GM23338 (cell line): Measurements from ENCODE around the gene COL18A1. TPM values are rescaled to one million over a fixed set of nuclear protein-coding genes. Genes with fewer than 3 reads are reported as not detected.

ENCODE experiments used
- ATAC-seq: fragments of 200-7000 bp; cut with Tn5 transposase; 3 replicates; pipeline ENCODE4 v1.9.1; 2020
- DNase-seq: peaks from one replicate; pipeline ENCODE4 v3.0.0-alpha.2; 2015; ENCODE audit warnings: low spot score
- H2AFZ ChIP-seq: fragments of 200-600 bp; sonication (generic); 2 replicates; pipeline ENCODE4 v1.8.0; 2016; ENCODE audit warnings: antibody characterized with exemption, mild to moderate bottlenecking, moderate library complexity
- H3F3A ChIP-seq: fragments of 200-600 bp; sonication (generic); replicated peaks from 2 replicates; pipeline ENCODE4 v1.8.0; 2017; ENCODE audit warnings: antibody characterized with exemption, mixed run types, low read depth
- H3K27ac ChIP-seq: fragments of 200-600 bp; sonication (generic); 2 replicates; pipeline ENCODE4 v1.6.1; 2016; ENCODE audit warnings: low read depth
- H3K27me3 ChIP-seq: fragments of 200-600 bp; sonication (generic); 2 replicates; pipeline ENCODE4 v1.8.0; 2016; ENCODE audit warnings: mild to moderate bottlenecking, mixed run types, moderate library complexity; ENCODE audit not compliant: insufficient read depth
- H3K36me3 ChIP-seq: fragments of 200-600 bp; sonication (generic); 2 replicates; pipeline ENCODE4 v1.8.0; 2016; ENCODE audit warnings: mild to moderate bottlenecking; ENCODE audit not compliant: insufficient read depth
- H3K4me1 ChIP-seq: fragments of 200-600 bp; sonication (generic); 2 replicates; pipeline ENCODE4 v1.8.0; 2016; ENCODE audit warnings: mild to moderate bottlenecking, moderate library complexity; ENCODE audit not compliant: insufficient read depth
- H3K4me2 ChIP-seq: fragments of 200-600 bp; sonication (generic); 2 replicates; pipeline ENCODE4 v1.7.1; 2017; ENCODE audit warnings: mixed run types
- H3K4me3 ChIP-seq: fragments of 200-600 bp; sonication (generic); 2 replicates; pipeline ENCODE4 v1.6.1; 2016; ENCODE audit warnings: mixed run types
- H3K79me2 ChIP-seq: fragments of 200-600 bp; sonication (generic); replicated peaks from 2 replicates; pipeline ENCODE4 v1.8.0; 2017; ENCODE audit warnings: mild to moderate bottlenecking; ENCODE audit not compliant: insufficient read depth
- H3K9me2 ChIP-seq: fragments of 200-600 bp; sonication (generic); 2 replicates; pipeline ENCODE4 v1.8.0; 2017; ENCODE audit not compliant: insufficient read depth
- H4K20me1 ChIP-seq: fragments of 200-600 bp; sonication (generic); replicated peaks from 2 replicates; pipeline ENCODE4 v1.8.0; 2017; ENCODE audit warnings: mild to moderate bottlenecking; ENCODE audit not compliant: insufficient read depth
- H3K27ac Mint-ChIP-seq: 2 replicates; pipeline ENCODE4 v1.8.0; 2020; ENCODE audit warnings: inconsistent platforms, mild to moderate bottlenecking, moderate library complexity, mixed read lengths
- H3K27me3 Mint-ChIP-seq: 3 replicates; pipeline ENCODE4 v1.8.0; 2022; ENCODE audit warnings: low read depth, mild to moderate bottlenecking, moderate library complexity, mixed read lengths, inconsistent platforms; ENCODE audit not compliant: insufficient read depth, poor library complexity
- H3K36me3 Mint-ChIP-seq: 3 replicates; pipeline ENCODE4 v1.8.0; 2021; ENCODE audit warnings: low read depth, mild to moderate bottlenecking, inconsistent platforms, moderate library complexity, mixed read lengths
- H3K4me1 Mint-ChIP-seq: 3 replicates; pipeline ENCODE4 v1.8.0; 2020; ENCODE audit warnings: mild to moderate bottlenecking, inconsistent platforms, mixed read lengths
- H3K4me3 Mint-ChIP-seq: 3 replicates; pipeline ENCODE4 v1.8.0; 2021; ENCODE audit warnings: moderate library complexity, mild to moderate bottlenecking, inconsistent platforms, mixed read lengths
- H3K9me3 Mint-ChIP-seq: 3 replicates; pipeline ENCODE4 v1.8.0; 2020; ENCODE audit warnings: moderate library complexity, mild to moderate bottlenecking, inconsistent platforms, mixed read lengths
- CREB1 ChIP-seq: fragments of 250-450 bp; sonication (Bioruptor Pico); IDR thresholded peaks from 2 replicates; pipeline ENCODE4 v1.5.0; 2020; ENCODE audit warnings: low read depth, mild to moderate bottlenecking, moderate library complexity
- EZH2 ChIP-seq: fragments of 200-600 bp; sonication (generic); IDR thresholded peaks from one replicate; pipeline ENCODE4 v1.8.0; 2017; ENCODE audit warnings: antibody characterized with exemption, mild to moderate bottlenecking, low read depth; ENCODE audit not compliant: unreplicated experiment
- EZH2phosphoT487 ChIP-seq: fragments of 200-600 bp; sonication (generic); IDR thresholded peaks from one replicate; pipeline ENCODE4 v1.8.1; 2018; ENCODE audit warnings: antibody characterized with exemption; ENCODE audit not compliant: unreplicated experiment
- JUNB ChIP-seq: IDR thresholded peaks from one replicate; pipeline ENCODE4 v1.6.1; 2016; ENCODE audit warnings: antibody characterized with exemption; ENCODE audit not compliant: unreplicated experiment
- NANOG ChIP-seq: IDR thresholded peaks from 2 replicates; pipeline ENCODE4 v1.6.1; 2016; ENCODE audit warnings: antibody characterized with exemption, borderline replicate concordance
- POLR2AphosphoS5 ChIP-seq: IDR thresholded peaks from 2 replicates; pipeline ENCODE4 v1.6.1; 2016; ENCODE audit warnings: antibody characterized with exemption, low read depth
- REST ChIP-seq: IDR thresholded peaks from one replicate; pipeline ENCODE4 v1.6.1; 2018; ENCODE audit warnings: antibody characterized with exemption; ENCODE audit not compliant: unreplicated experiment
- STAT1 ChIP-seq: IDR thresholded peaks from one replicate; pipeline ENCODE4 v1.6.1; 2016; ENCODE audit warnings: antibody characterized with exemption; ENCODE audit not compliant: unreplicated experiment
- ZNF114 ChIP-seq: fragments of 250-450 bp; sonication (Bioruptor Pico); IDR thresholded peaks from 2 replicates; pipeline ENCODE4 v1.5.0; 2020; ENCODE audit warnings: mild to moderate bottlenecking, moderate library complexity
- ZNF331 ChIP-seq: fragments of 250-450 bp; sonication (Bioruptor Pico); IDR thresholded peaks from 2 replicates; pipeline ENCODE4 v1.5.0; 2020; ENCODE audit warnings: low read depth, mild to moderate bottlenecking, moderate library complexity
- polyA plus RNA-seq: library from polyadenylated mRNA; unstranded; fragments of >200 nt; fragmentation: Nextera tagmentation; extraction: Ambion mirVana; gene quantifications from 2 replicates; pipeline ENCODE4 v1.2.1, GENCODE V29; 2016
- total RNA-seq: library from RNA; depleted of rRNA; stranded (reverse); fragments of >200 nt; shearing (Covaris generic); gene quantifications from 2 replicates; pipeline ENCODE4 v1.2.3, GENCODE V29; 2014
- TF ChIP-seq, protein P1 (sequence below), 2 experiments: fragments of 200-600 bp in 1 of 2; sonication (generic) in 1 of 2; conservative IDR thresholded peaks; 2 replicates each; pipeline versions ENCODE4 v1.5.1 to v1.6.1; 2016 to 2017; ENCODE audit warnings: antibody characterized with exemption in 2 of 2, low read depth in 2 of 2, mild to moderate bottlenecking in 2 of 2, moderate library complexity in 1 of 2
- TF ChIP-seq, protein P2 (sequence below): fragments of 250-450 bp; sonication (Bioruptor Pico); IDR thresholded peaks from 2 replicates; pipeline ENCODE4 v1.5.0; 2020; ENCODE audit warnings: mild to moderate bottlenecking, moderate library complexity
- TF ChIP-seq, protein P3 (sequence below): IDR thresholded peaks from 2 replicates; pipeline ENCODE4 v1.6.1; 2016; ENCODE audit warnings: antibody characterized with exemption

The COL18A1 gene
- total and polyA plus RNA-seq, 2 experiments from 2014 or later, result 38.4 to 430 TPM

- peaks cover 20% of the 10 kb centered on the region for H3K27me3 Mint-ChIP-seq
- Histone ChIP-seq H3K4me3 (no peak overlapping the region), H3K4me1 (no peaks in the 10 kb centered on the region), H3K9me2 (no peaks in the 10 kb centered on the region), H3K27me3 (no peaks in the 10 kb centered on the region), H3K36me3 (peaks cover 9% of the 10 kb centered on the region), H3K79me2 (peaks cover 51% of the 10 kb centered on the region), H3F3A (peaks cover 15% of the 10 kb centered on the region), H2AFZ (no peak overlapping the region), H4K20me1 (peaks cover 25% of the 10 kb centered on the region), H3K4me2 (no peak overlapping the region), H3K27ac (no peak overlapping the region)
- DNase-seq (no peak), ATAC-seq (no peak)
- no peak overlapping the region for H3K27ac Mint-ChIP-seq
- TF ChIP-seq, protein P1, sequence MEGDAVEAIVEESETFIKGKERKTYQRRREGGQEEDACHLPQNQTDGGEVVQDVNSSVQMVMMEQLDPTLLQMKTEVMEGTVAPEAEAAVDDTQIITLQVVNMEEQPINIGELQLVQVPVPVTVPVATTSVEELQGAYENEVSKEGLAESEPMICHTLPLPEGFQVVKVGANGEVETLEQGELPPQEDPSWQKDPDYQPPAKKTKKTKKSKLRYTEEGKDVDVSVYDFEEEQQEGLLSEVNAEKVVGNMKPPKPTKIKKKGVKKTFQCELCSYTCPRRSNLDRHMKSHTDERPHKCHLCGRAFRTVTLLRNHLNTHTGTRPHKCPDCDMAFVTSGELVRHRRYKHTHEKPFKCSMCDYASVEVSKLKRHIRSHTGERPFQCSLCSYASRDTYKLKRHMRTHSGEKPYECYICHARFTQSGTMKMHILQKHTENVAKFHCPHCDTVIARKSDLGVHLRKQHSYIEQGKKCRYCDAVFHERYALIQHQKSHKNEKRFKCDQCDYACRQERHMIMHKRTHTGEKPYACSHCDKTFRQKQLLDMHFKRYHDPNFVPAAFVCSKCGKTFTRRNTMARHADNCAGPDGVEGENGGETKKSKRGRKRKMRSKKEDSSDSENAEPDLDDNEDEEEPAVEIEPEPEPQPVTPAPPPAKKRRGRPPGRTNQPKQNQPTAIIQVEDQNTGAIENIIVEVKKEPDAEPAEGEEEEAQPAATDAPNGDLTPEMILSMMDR (conservative IDR thresholded peaks at IDR 0.05; ENCODE audit: low read depth in 2 of 2), result no peak
- no peak for TF ChIP-seq NANOG
- no peak for TF ChIP-seq POLR2AphosphoS5
- TF ChIP-seq REST, result no peak
- TF ChIP-seq EZH2, result no peak
- no peak for TF ChIP-seq STAT1
- TF ChIP-seq JUNB, result no peak
- TF ChIP-seq EZH2phosphoT487, result no peak
- no peak for TF ChIP-seq CREB1
- TF ChIP-seq, protein P2, sequence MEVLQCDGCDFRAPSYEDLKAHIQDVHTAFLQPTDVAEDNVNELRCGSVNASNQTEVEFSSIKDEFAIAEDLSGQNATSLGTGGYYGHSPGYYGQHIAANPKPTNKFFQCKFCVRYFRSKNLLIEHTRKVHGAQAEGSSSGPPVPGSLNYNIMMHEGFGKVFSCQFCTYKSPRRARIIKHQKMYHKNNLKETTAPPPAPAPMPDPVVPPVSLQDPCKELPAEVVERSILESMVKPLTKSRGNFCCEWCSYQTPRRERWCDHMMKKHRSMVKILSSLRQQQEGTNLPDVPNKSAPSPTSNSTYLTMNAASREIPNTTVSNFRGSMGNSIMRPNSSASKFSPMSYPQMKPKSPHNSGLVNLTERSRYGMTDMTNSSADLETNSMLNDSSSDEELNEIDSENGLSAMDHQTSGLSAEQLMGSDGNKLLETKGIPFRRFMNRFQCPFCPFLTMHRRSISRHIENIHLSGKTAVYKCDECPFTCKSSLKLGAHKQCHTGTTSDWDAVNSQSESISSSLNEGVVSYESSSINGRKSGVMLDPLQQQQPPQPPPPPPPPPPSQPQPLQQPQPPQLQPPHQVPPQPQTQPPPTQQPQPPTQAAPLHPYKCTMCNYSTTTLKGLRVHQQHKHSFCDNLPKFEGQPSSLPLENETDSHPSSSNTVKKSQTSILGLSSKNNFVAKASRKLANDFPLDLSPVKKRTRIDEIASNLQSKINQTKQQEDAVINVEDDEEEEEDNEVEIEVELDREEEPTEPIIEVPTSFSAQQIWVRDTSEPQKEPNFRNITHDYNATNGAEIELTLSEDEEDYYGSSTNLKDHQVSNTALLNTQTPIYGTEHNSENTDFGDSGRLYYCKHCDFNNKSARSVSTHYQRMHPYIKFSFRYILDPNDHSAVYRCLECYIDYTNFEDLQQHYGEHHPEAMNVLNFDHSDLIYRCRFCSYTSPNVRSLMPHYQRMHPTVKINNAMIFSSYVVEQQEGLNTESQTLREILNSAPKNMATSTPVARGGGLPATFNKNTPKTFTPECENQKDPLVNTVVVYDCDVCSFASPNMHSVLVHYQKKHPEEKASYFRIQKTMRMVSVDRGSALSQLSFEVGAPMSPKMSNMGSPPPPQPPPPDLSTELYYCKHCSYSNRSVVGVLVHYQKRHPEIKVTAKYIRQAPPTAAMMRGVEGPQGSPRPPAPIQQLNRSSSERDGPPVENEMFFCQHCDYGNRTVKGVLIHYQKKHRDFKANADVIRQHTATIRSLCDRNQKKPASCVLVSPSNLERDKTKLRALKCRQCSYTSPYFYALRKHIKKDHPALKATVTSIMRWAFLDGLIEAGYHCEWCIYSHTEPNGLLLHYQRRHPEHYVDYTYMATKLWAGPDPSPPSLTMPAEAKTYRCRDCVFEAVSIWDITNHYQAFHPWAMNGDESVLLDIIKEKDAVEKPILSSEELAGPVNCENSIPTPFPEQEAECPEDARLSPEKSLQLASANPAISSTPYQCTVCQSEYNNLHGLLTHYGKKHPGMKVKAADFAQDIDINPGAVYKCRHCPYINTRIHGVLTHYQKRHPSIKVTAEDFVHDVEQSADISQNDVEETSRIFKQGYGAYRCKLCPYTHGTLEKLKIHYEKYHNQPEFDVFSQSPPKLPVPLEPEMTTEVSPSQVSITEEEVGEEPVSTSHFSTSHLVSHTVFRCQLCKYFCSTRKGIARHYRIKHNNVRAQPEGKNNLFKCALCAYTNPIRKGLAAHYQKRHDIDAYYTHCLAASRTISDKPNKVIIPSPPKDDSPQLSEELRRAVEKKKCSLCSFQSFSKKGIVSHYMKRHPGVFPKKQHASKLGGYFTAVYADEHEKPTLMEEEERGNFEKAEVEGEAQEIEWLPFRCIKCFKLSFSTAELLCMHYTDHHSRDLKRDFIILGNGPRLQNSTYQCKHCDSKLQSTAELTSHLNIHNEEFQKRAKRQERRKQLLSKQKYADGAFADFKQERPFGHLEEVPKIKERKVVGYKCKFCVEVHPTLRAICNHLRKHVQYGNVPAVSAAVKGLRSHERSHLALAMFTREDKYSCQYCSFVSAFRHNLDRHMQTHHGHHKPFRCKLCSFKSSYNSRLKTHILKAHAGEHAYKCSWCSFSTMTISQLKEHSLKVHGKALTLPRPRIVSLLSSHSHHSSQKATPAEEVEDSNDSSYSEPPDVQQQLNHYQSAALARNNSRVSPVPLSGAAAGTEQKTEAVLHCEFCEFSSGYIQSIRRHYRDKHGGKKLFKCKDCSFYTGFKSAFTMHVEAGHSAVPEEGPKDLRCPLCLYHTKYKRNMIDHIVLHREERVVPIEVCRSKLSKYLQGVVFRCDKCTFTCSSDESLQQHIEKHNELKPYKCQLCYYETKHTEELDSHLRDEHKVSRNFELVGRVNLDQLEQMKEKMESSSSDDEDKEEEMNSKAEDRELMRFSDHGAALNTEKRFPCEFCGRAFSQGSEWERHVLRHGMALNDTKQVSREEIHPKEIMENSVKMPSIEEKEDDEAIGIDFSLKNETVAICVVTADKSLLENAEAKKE (CRISPR knock-in tag), result no peak
- TF ChIP-seq, protein P3, sequence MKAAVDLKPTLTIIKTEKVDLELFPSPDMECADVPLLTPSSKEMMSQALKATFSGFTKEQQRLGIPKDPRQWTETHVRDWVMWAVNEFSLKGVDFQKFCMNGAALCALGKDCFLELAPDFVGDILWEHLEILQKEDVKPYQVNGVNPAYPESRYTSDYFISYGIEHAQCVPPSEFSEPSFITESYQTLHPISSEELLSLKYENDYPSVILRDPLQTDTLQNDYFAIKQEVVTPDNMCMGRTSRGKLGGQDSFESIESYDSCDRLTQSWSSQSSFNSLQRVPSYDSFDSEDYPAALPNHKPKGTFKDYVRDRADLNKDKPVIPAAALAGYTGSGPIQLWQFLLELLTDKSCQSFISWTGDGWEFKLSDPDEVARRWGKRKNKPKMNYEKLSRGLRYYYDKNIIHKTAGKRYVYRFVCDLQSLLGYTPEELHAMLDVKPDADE, result no peak
- no peak for TF ChIP-seq ZNF331 (CRISPR knock-in tag)
- no peak for TF ChIP-seq ZNF114 (CRISPR knock-in tag)
- H3K4me3 Mint-ChIP-seq, result no peak overlapping the region
- H3K36me3 Mint-ChIP-seq, result peaks cover 42% of the 10 kb centered on the region
- peaks cover 15% of the 10 kb centered on the region for H3K4me1 Mint-ChIP-seq
- H3K9me3 Mint-ChIP-seq, result peaks cover 8% of the 10 kb centered on the region
Observed at GRCh38 chr21:45472445-45473365, 67.7 kb downstream of the COL18A1 start.
